DMS 273 treated with DMSO at 0.1 percent for 48 hours (cell line): ENCODE results near the gene RGS11.
"Not testable (repeated sequence)": the region's sequence is repeated elsewhere in the genome, so short reads cannot be mapped to it uniquely, and the experiment has no call there.

Source experiments
- DNase-seq: peaks from one replicate; lab custom pipeline; 2025; lab: John Stamatoyannopoulos, UW

Gene RGS11

GRCh38 chr16:263182-263774, 12.5 kb downstream of the RGS11 start:
- DNase-seq = no peak

- DNase-seq = no peak
Measured at GRCh38 chr16:262121-262745, 13.5 kb downstream of the RGS11 start.

GRCh38 chr16:261031-261691, 14.6 kb downstream of the RGS11 start:
- no peak for DNase-seq

GRCh38 chr16:260326-260725, 15.4 kb downstream of the RGS11 start:
- DNase-seq = no peak

GRCh38 chr16:259814-260253, 15.9 kb downstream of the RGS11 start:
- DNase-seq = no peak

GRCh38 chr16:259226-259625, 16.5 kb downstream of the RGS11 start:
- no peak for DNase-seq

GRCh38 chr16:258091-258490, 17.7 kb downstream of the RGS11 start:
- DNase-seq = not testable (repeated sequence)

GRCh38 chr16:255183-255582, 20.6 kb downstream of the RGS11 start:
- DNase-seq = no peak

- no peak for DNase-seq
Measured at GRCh38 chr16:254461-254860, 21.3 kb downstream of the RGS11 start.

- no peak for DNase-seq
Measured at GRCh38 chr16:253833-254232, 21.9 kb downstream of the RGS11 start.

- no peak for DNase-seq
Measured at GRCh38 chr16:252366-253337, 23.1 kb downstream of the RGS11 start.

GRCh38 chr16:249431-249830, 26.3 kb downstream of the RGS11 start:
- DNase-seq = no peak

GRCh38 chr16:247027-247426, 28.7 kb downstream of the RGS11 start:
- no peak for DNase-seq

- DNase-seq = no peak
Measured at GRCh38 chr16:245105-245504, 30.6 kb downstream of the RGS11 start.

- DNase-seq = no peak
Measured at GRCh38 chr16:243348-243747, 32.4 kb downstream of the RGS11 start.

GRCh38 chr16:242281-242680, 33.5 kb downstream of the RGS11 start:
- no peak for DNase-seq

GRCh38 chr16:240559-240958, 35.2 kb downstream of the RGS11 start:
- DNase-seq = no peak

GRCh38 chr16:239948-240277, 35.8 kb downstream of the RGS11 start:
- no peak for DNase-seq

- peak; percentile 90 for DNase-seq
Measured at GRCh38 chr16:234468-235305, 41.1 kb downstream of the RGS11 start, which contains the start of gene FAM234A. Gene FAM234A (plus strand): TSS chr16:234821. CDS start chr16:254414, 19,593 bp downstream.

- no peak for DNase-seq
Measured at GRCh38 chr16:230949-231348, 44.8 kb downstream of the RGS11 start.

GRCh38 chr16:230351-230750, 45.4 kb downstream of the RGS11 start:
- DNase-seq = not testable (repeated sequence)
